Left lung (tissue), 10 donors: ENCODE measurements around the gene LRRC74B. TPM values are rescaled to one million over a fixed set of nuclear protein-coding genes. Genes with fewer than 3 reads are reported as not detected.
"Not testable (repeated sequence)": the region's sequence is repeated elsewhere in the genome, so short reads cannot be mapped to it uniquely, and the experiment has no call there.

ENCODE experiments used
- ATAC-seq: fragments of 200-7000 bp; cut with Tn5 transposase; one replicate; pipeline ENCODE4 v1.9.1; 2020; ENCODE audit warnings: moderate library complexity
- DNase-seq, 4 donors: peaks; one replicate each; pipeline ENCODE4 v3.0.0-alpha.2; 2013 to 2020
- H3K27ac ChIP-seq, 2 donors: fragments of 200-600 bp; sonication (generic) in 1 of 2; one replicate each; pipeline versions ENCODE4 v1.5.0 to v1.8.0; 2020 to 2021
- H3K27me3 ChIP-seq, 2 donors: fragments of 200-600 bp; sonication (generic) in 1 of 2; one replicate each; pipeline versions ENCODE4 v1.5.0 to v1.8.0; 2020 to 2021
- H3K36me3 ChIP-seq, 2 donors: fragments of 200-600 bp; sonication (generic) in 1 of 2; one replicate each; pipeline versions ENCODE4 v1.5.0 to v1.8.0; 2020 to 2021
- H3K4me1 ChIP-seq, 2 donors: fragments of 200-600 bp; one replicate each; pipeline ENCODE4 v1.8.0; 2021
- H3K4me3 ChIP-seq, 2 donors: fragments of 200-600 bp; sonication (generic) in 1 of 2; one replicate each; pipeline versions ENCODE4 v1.5.0 to v1.8.0; 2020 to 2021; ENCODE audit warnings: mild to moderate bottlenecking in 1 of 2
- H3K9me3 ChIP-seq, 2 donors: fragments of 200-600 bp; sonication (generic) in 1 of 2; one replicate each; pipeline versions ENCODE4 v1.5.0 to v1.8.0; 2020 to 2021
- CTCF ChIP-seq, 2 donors: fragments of 200-600 bp; sonication (generic) in 1 of 2; IDR thresholded peaks; one replicate each; pipeline versions ENCODE4 v1.5.0 to v1.8.0; 2021; ENCODE audit warnings: antibody characterized with exemption in 2 of 2
- intact Hi-C, 2 donors: fragments of 100-400 bp; cut with DNase I; formaldehyde crosslinking; loops; one replicate each; pipeline versions ENCODE4 v1.11.2 to v1.14.2; 2022
- polyA plus RNA-seq, 6 donors: library from polyadenylated mRNA; unstranded; fragments of 120-200 nt; gene quantifications; one replicate each; pipeline ENCODE4 v1.2.1, GENCODE V29; 2013; ENCODE audit not compliant: insufficient read length in 6 of 6
- total RNA-seq, 2 donors: library from RNA; stranded (reverse); fragmentation: NEBNext Ultra II Directional; extraction: Animal tissue kit (Norgen Biotek cat#: 25700); gene quantifications; one replicate each; pipeline ENCODE4 v1.2.1, GENCODE V29; 2021
- donor health status: DM: no; HTN: yes; CAD: no.
- donor health status: DM: no; HTN: no; CAD: no.

Gene LRRC74B
- total and polyA plus RNA-seq, 8 donors, result 0.31 to 2.2 (median 1.2) TPM; not detected in 1

- no peaks in the 10 kb centered on the region for H3K36me3 ChIP-seq
- no peak overlapping the region for H3K4me3 ChIP-seq
- H3K9me3 ChIP-seq, result no peaks in the 10 kb centered on the region
- H3K4me1 ChIP-seq, result no peaks in the 10 kb centered on the region
- intact Hi-C loops, result no loop called here
- ATAC-seq (no peak), DNase-seq (no peak)
- TF ChIP-seq CTCF (IDR thresholded peaks at IDR 0.05), result no peak
- H3K27me3 ChIP-seq, result no peaks in the 10 kb centered on the region
- no peak overlapping the region for H3K27ac ChIP-seq
Measured at GRCh38 chr22:21079493-21079892, 33.7 kb downstream of the LRRC74B start.

GRCh38 chr22:21080435-21081137, 34.8 kb downstream of the LRRC74B start:
- TF ChIP-seq CTCF (IDR thresholded peaks at IDR 0.05), result no peak
- intact Hi-C loops, result no loop called here
- Histone ChIP-seq H3K4me1 (no peaks in the 10 kb centered on the region), H3K27ac (no peak overlapping the region), H3K4me3 (no peak overlapping the region), H3K27me3 (no peaks in the 10 kb centered on the region), H3K9me3 (no peaks in the 10 kb centered on the region), H3K36me3 (no peaks in the 10 kb centered on the region)
- ATAC-seq, result no peak
- DNase-seq, result peak in 1 of 4 donors; percentile 71

GRCh38 chr22:21082248-21082647, 36.5 kb downstream of the LRRC74B start:
- intact Hi-C loops, result no loop called here
- H3K9me3 ChIP-seq, result no peaks in the 10 kb centered on the region
- no peak overlapping the region for H3K4me3 ChIP-seq
- H3K27ac ChIP-seq, result no peak overlapping the region
- no peak for DNase-seq
- ATAC-seq, result no peak
- TF ChIP-seq CTCF (IDR thresholded peaks at IDR 0.05), result no peak
- H3K4me1 ChIP-seq, result no peaks in the 10 kb centered on the region
- no peaks in the 10 kb centered on the region for H3K27me3 ChIP-seq
- H3K36me3 ChIP-seq, result no peaks in the 10 kb centered on the region

GRCh38 chr22:21087119-21087518, 41.4 kb downstream of the LRRC74B start:
- intact Hi-C loops, result no loop called here

GRCh38 chr22:21087926-21088325, 42.2 kb downstream of the LRRC74B start:
- H3K27me3 ChIP-seq, H3K27ac ChIP-seq, H3K36me3 ChIP-seq, H3K9me3 ChIP-seq, DNase-seq, intact Hi-C loops, ATAC-seq, H3K4me3 ChIP-seq, H3K4me1 ChIP-seq: not testable (repeated sequence)

More at GRCh38 chr22:21087119-21087518, 41.4 kb downstream of the LRRC74B start:
- no peak for TF ChIP-seq CTCF (IDR thresholded peaks at IDR 0.05)
- Histone ChIP-seq H3K36me3 (no peaks in the 10 kb centered on the region), H3K27me3 (peaks cover 0 to 6% of the 10 kb centered on the region in 2 donors), H3K4me1 (no peaks in the 10 kb centered on the region), H3K4me3 (no peak overlapping the region), H3K9me3 (no peaks in the 10 kb centered on the region), H3K27ac (no peak overlapping the region)
- DNase-seq (no peak), ATAC-seq (no peak)

- ATAC-seq, intact Hi-C loops, H3K4me3 ChIP-seq, H3K4me1 ChIP-seq, H3K27me3 ChIP-seq, H3K27ac ChIP-seq, H3K9me3 ChIP-seq, DNase-seq, H3K36me3 ChIP-seq: not testable (repeated sequence)
Measured at GRCh38 chr22:21091220-21091619, 45.5 kb downstream of the LRRC74B start.
